C4-2B (cell line): ENCODE measurements around the gene TMCC3.

Experiments used
- H3K27ac ChIP-seq: fragments of 450-650 bp; 2 replicates; pipeline ENCODE4 v1.5.1; 2017
- CTCF ChIP-seq: fragments of 450-650 bp; conservative IDR thresholded peaks from 2 replicates; pipeline ENCODE4 v1.5.1; 2017; ENCODE audit warnings: mild to moderate bottlenecking
- ZFX ChIP-seq: fragments of 450-650 bp; IDR thresholded peaks from 2 replicates; pipeline ENCODE4 v1.6.1; 2017

The TMCC3 gene

GRCh38 chr12:94590428-94590827 lies 59.9 kb downstream of the TMCC3 start:
- peak overlapping the region; percentile 90 for H3K27ac ChIP-seq
- no peak for TF ChIP-seq CTCF
- no peak for TF ChIP-seq ZFX

GRCh38 chr12:94589591-94590001 lies 60.8 kb downstream of the TMCC3 start:
- TF ChIP-seq CTCF, result no peak
- TF ChIP-seq ZFX, result no peak
- peak overlapping the region; percentile 90; the same call in 1 of the 2 replicates for H3K27ac ChIP-seq

- TF ChIP-seq CTCF (no peak), ZFX (no peak)
- peak overlapping the region; percentile 27; the same call in 1 of the 2 replicates for H3K27ac ChIP-seq
Observed at GRCh38 chr12:94588346-94588745, 62.0 kb downstream of the TMCC3 start.

GRCh38 chr12:94587266-94588241 lies 62.8 kb downstream of the TMCC3 start:
- H3K27ac ChIP-seq, result peak overlapping the region; percentile 27
- no peak for TF ChIP-seq ZFX

- peak overlapping the region; percentile 26; the same call in 1 of the 2 replicates for H3K27ac ChIP-seq
- TF ChIP-seq ZFX (no peak), CTCF (no peak)
Observed at GRCh38 chr12:94586589-94587259, 63.6 kb downstream of the TMCC3 start.

GRCh38 chr12:94585626-94586025 lies 64.7 kb downstream of the TMCC3 start:
- TF ChIP-seq ZFX (no peak), CTCF (no peak)
- H3K27ac ChIP-seq, result peak overlapping the region; percentile 28; the same call in 1 of the 2 replicates

GRCh38 chr12:94584377-94584776 lies 66.0 kb downstream of the TMCC3 start:
- TF ChIP-seq ZFX (no peak), CTCF (no peak)
- H3K27ac ChIP-seq, result no peak overlapping the region
